Measurements from ENCODE around the gene CSF1.

DNA sequence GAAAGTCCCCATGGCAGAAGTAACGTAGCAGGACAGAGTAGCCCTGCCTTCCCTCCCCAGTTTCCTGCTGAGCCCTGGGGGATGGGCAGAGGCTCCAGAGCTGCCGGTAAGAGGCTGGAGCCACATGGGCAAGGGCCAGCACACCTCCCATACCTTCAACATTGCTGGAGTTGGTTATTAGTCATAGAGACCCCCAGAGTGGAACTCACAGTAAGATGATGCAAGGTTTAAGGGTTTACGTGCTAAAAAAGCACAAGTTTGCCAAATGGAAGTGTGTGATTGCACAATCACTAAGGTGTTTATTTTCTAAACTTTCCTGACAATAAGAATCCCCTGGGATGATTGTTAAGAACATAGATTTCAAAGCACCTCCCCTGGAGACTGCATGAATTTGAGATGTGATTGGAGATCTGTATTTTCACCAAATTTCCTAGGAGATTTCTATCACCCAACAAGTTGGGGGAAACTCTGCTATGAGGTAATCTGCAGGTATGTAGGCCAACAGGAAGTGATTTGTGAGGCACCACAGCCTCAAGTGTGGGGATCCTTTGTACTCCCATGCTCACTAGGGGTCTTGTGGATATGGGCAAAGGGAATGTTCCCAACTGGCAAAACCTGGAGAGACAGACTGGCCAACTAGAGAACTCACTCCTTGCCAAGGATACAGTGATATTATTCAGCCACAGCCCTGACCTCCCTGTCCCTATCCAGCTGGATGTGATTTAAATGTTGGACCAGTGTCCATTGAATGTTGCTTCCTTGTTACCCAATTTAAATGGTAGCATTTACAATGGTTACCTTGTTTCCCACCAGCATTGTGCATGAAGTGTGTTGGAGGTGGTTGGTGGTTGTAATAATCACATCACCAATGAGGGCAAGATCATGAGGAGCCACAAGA is 37.1 kb upstream of the CSF1 start:
- TF ChIP-seq, protein P1, sequence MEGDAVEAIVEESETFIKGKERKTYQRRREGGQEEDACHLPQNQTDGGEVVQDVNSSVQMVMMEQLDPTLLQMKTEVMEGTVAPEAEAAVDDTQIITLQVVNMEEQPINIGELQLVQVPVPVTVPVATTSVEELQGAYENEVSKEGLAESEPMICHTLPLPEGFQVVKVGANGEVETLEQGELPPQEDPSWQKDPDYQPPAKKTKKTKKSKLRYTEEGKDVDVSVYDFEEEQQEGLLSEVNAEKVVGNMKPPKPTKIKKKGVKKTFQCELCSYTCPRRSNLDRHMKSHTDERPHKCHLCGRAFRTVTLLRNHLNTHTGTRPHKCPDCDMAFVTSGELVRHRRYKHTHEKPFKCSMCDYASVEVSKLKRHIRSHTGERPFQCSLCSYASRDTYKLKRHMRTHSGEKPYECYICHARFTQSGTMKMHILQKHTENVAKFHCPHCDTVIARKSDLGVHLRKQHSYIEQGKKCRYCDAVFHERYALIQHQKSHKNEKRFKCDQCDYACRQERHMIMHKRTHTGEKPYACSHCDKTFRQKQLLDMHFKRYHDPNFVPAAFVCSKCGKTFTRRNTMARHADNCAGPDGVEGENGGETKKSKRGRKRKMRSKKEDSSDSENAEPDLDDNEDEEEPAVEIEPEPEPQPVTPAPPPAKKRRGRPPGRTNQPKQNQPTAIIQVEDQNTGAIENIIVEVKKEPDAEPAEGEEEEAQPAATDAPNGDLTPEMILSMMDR (IDR thresholded peaks at IDR 0.05), result no peak
- TF ChIP-seq POLR2A (IDR thresholded peaks at IDR 0.05), result no peak
